Measurements from ENCODE around the gene MARK2.

MARK2 gene

DNA sequence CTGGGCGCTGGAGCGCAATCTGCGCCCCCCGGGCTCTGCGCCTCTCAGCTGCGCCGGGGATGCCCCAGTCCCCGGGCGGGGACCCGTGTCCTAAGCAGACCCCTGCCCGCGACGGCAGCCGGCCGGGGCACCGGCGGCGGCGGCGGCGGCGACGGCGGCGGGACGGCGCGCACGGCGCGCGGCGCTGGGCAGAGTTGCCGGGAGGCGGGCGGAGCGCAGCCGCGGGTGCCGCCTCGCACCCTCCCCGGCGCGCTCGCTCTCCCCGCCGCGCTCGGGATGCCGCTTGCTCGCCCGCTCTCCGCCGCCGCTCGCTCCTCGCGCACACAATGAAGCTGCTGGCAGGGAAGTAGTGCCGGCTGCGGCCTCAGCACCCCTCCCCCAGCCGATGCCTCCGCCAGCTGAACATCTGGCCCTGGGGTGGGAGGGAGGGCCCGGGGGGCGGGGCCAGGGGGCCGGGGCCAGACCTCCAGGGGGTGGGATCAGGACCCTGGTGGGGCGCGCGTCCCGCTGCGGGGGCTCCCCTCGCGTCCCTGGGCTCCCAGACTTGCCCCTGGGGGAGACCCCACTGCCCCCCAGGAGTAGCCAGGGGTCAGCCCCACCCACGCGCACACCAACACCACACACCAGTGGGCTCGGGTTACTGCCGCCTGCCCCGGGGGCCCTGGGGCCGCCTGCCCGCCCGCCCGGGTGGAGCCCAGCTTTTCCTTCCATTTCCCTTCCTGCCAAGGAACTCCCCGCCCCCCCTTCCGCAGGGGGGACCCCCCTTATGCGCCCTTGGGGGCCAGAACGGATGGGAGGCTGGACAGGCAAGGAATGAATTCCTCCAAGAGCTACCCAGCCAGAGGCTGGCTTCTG, 78.2 kb downstream of the MARK2 start, which contains the start of gene RCOR2:
RCOR2 (minus strand) TSS at position 328 of the 855 bp plus-strand sequence. CDS start 708 bp downstream, outside the sequence.
- Histone ChIP-seq H3K27me3 (replicated peaks; ENCODE audit: control insufficient read depth, insufficient read depth, low read length) (peaks cover 2% of the 10 kb centered on the region), H3K4me3 (replicated peaks; ENCODE audit: low read depth, low read length) (peak within 1 kb of the TSS; percentile 58), H3K36me3 (ENCODE audit: control insufficient read depth, insufficient read depth, low read length) (no peaks in the 10 kb centered on the region)
- TF ChIP-seq, protein P1, sequence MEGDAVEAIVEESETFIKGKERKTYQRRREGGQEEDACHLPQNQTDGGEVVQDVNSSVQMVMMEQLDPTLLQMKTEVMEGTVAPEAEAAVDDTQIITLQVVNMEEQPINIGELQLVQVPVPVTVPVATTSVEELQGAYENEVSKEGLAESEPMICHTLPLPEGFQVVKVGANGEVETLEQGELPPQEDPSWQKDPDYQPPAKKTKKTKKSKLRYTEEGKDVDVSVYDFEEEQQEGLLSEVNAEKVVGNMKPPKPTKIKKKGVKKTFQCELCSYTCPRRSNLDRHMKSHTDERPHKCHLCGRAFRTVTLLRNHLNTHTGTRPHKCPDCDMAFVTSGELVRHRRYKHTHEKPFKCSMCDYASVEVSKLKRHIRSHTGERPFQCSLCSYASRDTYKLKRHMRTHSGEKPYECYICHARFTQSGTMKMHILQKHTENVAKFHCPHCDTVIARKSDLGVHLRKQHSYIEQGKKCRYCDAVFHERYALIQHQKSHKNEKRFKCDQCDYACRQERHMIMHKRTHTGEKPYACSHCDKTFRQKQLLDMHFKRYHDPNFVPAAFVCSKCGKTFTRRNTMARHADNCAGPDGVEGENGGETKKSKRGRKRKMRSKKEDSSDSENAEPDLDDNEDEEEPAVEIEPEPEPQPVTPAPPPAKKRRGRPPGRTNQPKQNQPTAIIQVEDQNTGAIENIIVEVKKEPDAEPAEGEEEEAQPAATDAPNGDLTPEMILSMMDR (IDR thresholded peaks at IDR 0.05; ENCODE audit: insufficient read depth, low read length, poor library complexity, severe bottlenecking): no peak
- DNase-seq (ENCODE audit: extremely low read depth, insufficient read length): peak; percentile 81

DNA sequence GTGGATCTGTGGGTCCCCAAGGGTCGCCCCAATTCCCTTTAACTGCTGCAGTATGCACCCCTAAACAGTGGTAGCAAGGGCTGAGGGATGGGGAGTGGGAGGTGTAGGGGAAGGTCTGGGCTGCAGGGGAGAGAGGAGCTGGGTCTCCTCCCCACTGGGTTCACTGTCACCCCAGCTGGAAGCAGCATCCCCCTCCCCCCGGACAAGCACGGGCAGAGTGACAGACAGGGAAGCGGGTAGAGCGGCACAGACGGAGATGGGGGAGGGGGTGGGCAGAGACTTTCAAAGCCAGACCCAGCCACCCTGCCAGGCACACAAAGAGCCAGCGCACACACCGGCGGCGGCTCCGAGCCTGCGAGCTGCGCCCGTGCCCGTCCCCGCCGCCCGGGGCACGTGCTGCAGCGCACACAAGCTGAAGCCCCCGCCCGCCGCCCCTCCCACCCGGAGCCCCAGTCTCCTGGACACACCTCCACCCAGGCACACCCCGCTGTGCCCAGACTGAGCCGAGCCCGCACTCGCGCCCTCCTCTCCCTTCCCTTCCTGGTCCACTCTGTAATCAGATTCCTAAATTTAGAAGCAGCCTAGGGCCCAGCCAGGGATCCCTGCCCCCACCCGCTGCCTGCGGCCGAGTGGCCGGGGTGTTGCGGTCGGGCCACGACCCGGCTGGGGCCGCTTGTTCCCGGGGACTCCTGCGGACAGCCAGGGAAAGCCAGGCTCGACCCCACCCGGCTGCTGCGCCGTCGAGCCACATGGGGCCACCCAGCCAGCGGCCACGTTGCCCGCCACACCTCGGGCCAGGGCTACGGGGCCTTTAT, 79.0 kb downstream of the MARK2 start:
- TF ChIP-seq, protein P1 (IDR thresholded peaks at IDR 0.05; ENCODE audit: insufficient read depth, low read length, poor library complexity, severe bottlenecking): no peak
- Histone ChIP-seq H3K36me3 (ENCODE audit: control insufficient read depth, insufficient read depth, low read length) (no peaks in the 10 kb centered on the region), H3K4me3 (replicated peaks; ENCODE audit: low read depth, low read length) (peak overlapping the region; percentile 58), H3K27me3 (replicated peaks; ENCODE audit: control insufficient read depth, insufficient read depth, low read length) (peaks cover 2% of the 10 kb centered on the region)
- no peak for DNase-seq (ENCODE audit: extremely low read depth, insufficient read length)

DNA sequence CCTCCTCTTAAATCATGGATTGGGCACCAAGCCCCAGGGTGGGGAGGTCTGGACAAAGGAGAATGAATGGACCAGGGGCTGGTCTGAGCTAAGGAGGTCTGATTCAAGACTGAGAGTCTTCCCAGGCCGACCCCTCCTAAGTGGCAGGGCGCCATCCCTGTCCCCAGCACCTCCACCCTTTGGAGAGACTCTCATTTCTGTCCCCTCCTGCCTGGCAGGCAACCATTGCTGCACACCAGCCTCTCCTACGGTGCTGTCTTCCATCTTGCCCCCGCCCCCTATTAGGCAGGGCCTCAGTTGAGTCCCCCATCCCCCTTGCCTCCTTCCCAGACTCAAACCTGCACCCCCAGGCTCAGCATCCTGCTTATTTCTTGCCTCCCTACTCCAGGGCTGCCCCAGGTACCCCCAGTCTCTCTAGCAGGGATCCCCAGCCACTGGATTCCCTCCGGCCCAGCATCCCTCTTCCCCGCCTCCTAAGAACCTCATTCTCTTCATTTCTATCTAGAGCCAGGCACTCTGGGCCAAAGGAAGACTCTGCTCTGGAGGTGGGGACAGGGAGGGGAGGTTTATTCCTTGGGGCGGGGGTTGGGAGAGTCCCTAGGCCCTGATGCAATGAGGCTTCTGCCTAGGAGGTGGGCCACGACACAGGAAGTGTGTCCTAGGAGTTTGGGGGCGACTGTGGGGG, 79.7 kb downstream of the MARK2 start:
- TF ChIP-seq, protein P1 (IDR thresholded peaks at IDR 0.05; ENCODE audit: insufficient read depth, low read length, poor library complexity, severe bottlenecking): no peak
- H3K4me3 ChIP-seq (replicated peaks; ENCODE audit: low read depth, low read length): no peak overlapping the region; the same call in 1 of the 2 replicates
- no peak for DNase-seq (ENCODE audit: extremely low read depth, insufficient read length)
- H3K36me3 ChIP-seq (ENCODE audit: control insufficient read depth, insufficient read depth, low read length): no peaks in the 10 kb centered on the region
- peaks cover 2% of the 10 kb centered on the region for H3K27me3 ChIP-seq (replicated peaks; ENCODE audit: control insufficient read depth, insufficient read depth, low read length)

DNA sequence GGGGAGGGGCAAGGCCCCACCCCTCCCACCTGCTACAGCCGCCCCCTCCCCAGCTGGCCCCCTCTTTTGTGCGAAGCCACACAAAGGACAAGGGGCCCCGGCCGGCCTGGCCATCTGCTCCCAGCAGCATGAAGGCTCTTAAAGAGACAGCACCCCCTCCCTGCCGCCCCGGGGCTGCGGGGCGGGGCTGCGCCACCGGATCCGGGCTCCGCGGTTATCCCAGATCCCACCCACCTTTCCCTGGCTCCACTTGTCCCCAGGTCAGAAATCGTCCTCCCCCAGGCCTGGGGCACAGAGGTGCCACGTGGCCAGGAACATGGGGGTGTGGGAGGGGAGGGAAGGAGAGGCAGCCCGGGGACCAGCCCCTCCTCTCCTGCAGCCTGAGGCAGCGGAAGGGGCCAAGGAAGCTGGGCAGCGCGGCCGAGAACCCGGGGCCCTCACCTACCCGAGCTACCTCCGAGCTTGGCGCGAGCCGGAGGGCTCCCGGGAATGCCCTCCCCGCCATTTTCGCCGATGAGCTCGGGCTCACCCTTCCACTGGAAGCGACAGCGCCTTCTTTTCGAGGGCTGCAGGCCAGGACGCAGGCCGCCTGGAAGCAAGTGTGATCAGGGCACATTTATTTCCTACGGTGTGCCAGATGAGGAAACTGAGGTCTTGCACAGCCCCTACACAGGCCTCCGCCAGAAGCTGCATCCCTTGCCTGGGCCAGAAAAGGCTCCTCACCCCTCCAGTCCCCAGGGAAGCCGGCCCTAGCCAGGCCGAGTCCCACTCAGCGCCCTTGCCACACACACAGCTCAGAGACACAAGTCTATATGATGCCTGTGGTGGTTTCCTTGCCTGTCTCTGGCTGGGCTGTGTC, 80.6 kb downstream of the MARK2 start:
- peaks cover 2% of the 10 kb centered on the region for H3K27me3 ChIP-seq (replicated peaks; ENCODE audit: control insufficient read depth, insufficient read depth, low read length)
- H3K4me3 ChIP-seq (replicated peaks; ENCODE audit: low read depth, low read length): peak overlapping the region; percentile 12
- TF ChIP-seq, protein P1 (IDR thresholded peaks at IDR 0.05; ENCODE audit: insufficient read depth, low read length, poor library complexity, severe bottlenecking): no peak
- no peak for DNase-seq (ENCODE audit: extremely low read depth, insufficient read length)
- no peaks in the 10 kb centered on the region for H3K36me3 ChIP-seq (ENCODE audit: control insufficient read depth, insufficient read depth, low read length)
